Right atrium auricular region (tissue), 2 donors: Measurements from ENCODE around the gene BRIP1. TPM values are rescaled to one million over a fixed set of nuclear protein-coding genes. Genes with fewer than 3 reads are reported as not detected.

ENCODE experiments used
- DNase-seq: peaks from one replicate; pipeline ENCODE4 v3.0.0-alpha.2; 2019; ENCODE audit warnings: low spot score
- H3K27ac ChIP-seq, 2 donors: fragments of 200-600 bp; sonication (generic); 1 replicate in 1 of 2; 2 replicates in 1 of 2; pipeline ENCODE4 v1.5.1; 2016 to 2019
- H3K27me3 ChIP-seq, 2 donors: fragments of 200-600 bp; sonication (generic); one replicate each; pipeline versions ENCODE4 v1.5.1 to v1.6.0; 2017 to 2019
- H3K36me3 ChIP-seq: fragments of 200-600 bp; sonication (generic); one replicate; pipeline ENCODE4 v1.5.1; 2016
- H3K4me1 ChIP-seq, 2 donors: fragments of 200-600 bp; sonication (generic); one replicate each; pipeline versions ENCODE4 v1.5.1 to v1.6.0; 2017 to 2019
- H3K4me3 ChIP-seq, 2 donors: fragments of 200-600 bp; sonication (generic); 1 replicate in 1 of 2; 2 replicates in 1 of 2; pipeline ENCODE4 v1.5.1; 2017 to 2019; ENCODE audit warnings: mild to moderate bottlenecking in 1 of 2, moderate library complexity in 1 of 2
- H3K9me3 ChIP-seq, 2 donors: fragments of 200-600 bp; sonication (generic); one replicate each; pipeline ENCODE4 v1.5.1; 2019
- CTCF ChIP-seq, 2 donors: fragments of 200-600 bp; sonication (generic); IDR thresholded peaks; one replicate each; pipeline ENCODE4 v1.5.1; 2019; ENCODE audit warnings: antibody characterized with exemption in 2 of 2
- total RNA-seq, 2 donors: library from RNA; depleted of rRNA; stranded (reverse); fragments of >200 nt; gene quantifications; one replicate each; pipeline ENCODE4 v1.1.0, GENCODE V29; 2016

Gene BRIP1
- total RNA-seq, 2 donors from 2014 or later = not detected

- no peak for TF ChIP-seq CTCF (IDR thresholded peaks at IDR 0.05)
- H3K27me3 ChIP-seq = no peaks in the 10 kb centered on the region
- no peaks in the 10 kb centered on the region for H3K4me1 ChIP-seq
- no peak overlapping the region for H3K4me3 ChIP-seq
- no peak for DNase-seq
- H3K36me3 ChIP-seq = no peaks in the 10 kb centered on the region
- peaks cover 0 to 31% of the 10 kb centered on the region in 2 donors for H3K9me3 ChIP-seq
- H3K27ac ChIP-seq = no peak overlapping the region
Observed at GRCh38 chr17:61739002-61739401, 124.3 kb downstream of the BRIP1 start.

GRCh38 chr17:61738249-61738648 is 125.1 kb downstream of the BRIP1 start:
- Histone ChIP-seq H3K27ac (no peak overlapping the region), H3K27me3 (no peaks in the 10 kb centered on the region), H3K36me3 (no peaks in the 10 kb centered on the region), H3K4me1 (no peaks in the 10 kb centered on the region), H3K4me3 (no peak overlapping the region), H3K9me3 (peaks cover 0 to 31% of the 10 kb centered on the region in 2 donors)
- no peak for TF ChIP-seq CTCF (IDR thresholded peaks at IDR 0.05)
- no peak for DNase-seq

GRCh38 chr17:61737820-61738219 is 125.5 kb downstream of the BRIP1 start:
- H3K9me3 ChIP-seq = peaks cover 0 to 31% of the 10 kb centered on the region in 2 donors
- no peaks in the 10 kb centered on the region for H3K36me3 ChIP-seq
- H3K4me1 ChIP-seq = no peaks in the 10 kb centered on the region
- DNase-seq = no peak
- H3K27ac ChIP-seq = no peak overlapping the region
- H3K27me3 ChIP-seq = no peaks in the 10 kb centered on the region
- H3K4me3 ChIP-seq = no peak overlapping the region
- no peak for TF ChIP-seq CTCF (IDR thresholded peaks at IDR 0.05)

GRCh38 chr17:61736438-61736837 is 126.9 kb downstream of the BRIP1 start:
- Histone ChIP-seq H3K9me3 (peaks cover 0 to 19% of the 10 kb centered on the region in 2 donors), H3K36me3 (no peaks in the 10 kb centered on the region), H3K27ac (no peak overlapping the region), H3K4me1 (no peaks in the 10 kb centered on the region), H3K27me3 (no peaks in the 10 kb centered on the region), H3K4me3 (no peak overlapping the region)
- DNase-seq = no peak
- no peak for TF ChIP-seq CTCF (IDR thresholded peaks at IDR 0.05)

- no peaks in the 10 kb centered on the region for H3K4me1 ChIP-seq
- no peaks in the 10 kb centered on the region for H3K36me3 ChIP-seq
- no peak overlapping the region for H3K27ac ChIP-seq
- TF ChIP-seq CTCF (IDR thresholded peaks at IDR 0.05) = no peak
- peaks cover 0 to 14% of the 10 kb centered on the region in 2 donors for H3K9me3 ChIP-seq
- no peak overlapping the region for H3K4me3 ChIP-seq
- no peaks in the 10 kb centered on the region for H3K27me3 ChIP-seq
- DNase-seq = no peak
Observed at GRCh38 chr17:61735807-61736206, 127.5 kb downstream of the BRIP1 start.

GRCh38 chr17:61734466-61734865 is 128.9 kb downstream of the BRIP1 start:
- H3K4me3 ChIP-seq = no peak overlapping the region
- no peaks in the 10 kb centered on the region for H3K4me1 ChIP-seq
- H3K36me3 ChIP-seq = no peaks in the 10 kb centered on the region
- TF ChIP-seq CTCF (IDR thresholded peaks at IDR 0.05) = no peak
- H3K27me3 ChIP-seq = no peaks in the 10 kb centered on the region
- H3K27ac ChIP-seq = no peak overlapping the region
- DNase-seq = no peak
- peaks cover 0 to 14% of the 10 kb centered on the region in 2 donors for H3K9me3 ChIP-seq
